ENCODE measurements around the gene CALD1.

The CALD1 gene

GRCh38 chr7:134995239-134996096 lies 216.0 kb downstream of the CALD1 start:
- Histone ChIP-seq H3K9me3 (replicated peaks in 1 of 11) (peaks cover 0 to 6% (median 0%) of the 10 kb centered on the region in 11 experiments; a peak in 1 of 22 replicates), H3K27me3 (no peaks in the 10 kb centered on the region), H3K36me3 (peaks cover 30 to 76% (median 43%) of the 10 kb centered on the region in 11 experiments; a peak in 21 of 22 replicates), H3K9ac (peak overlapping the region in 2 of 11 experiments; percentile 2 to 27; a peak in 1 of 22 replicates), H4K20me1 (no peaks in the 10 kb centered on the region), H3K4me3 (no peak overlapping the region), H3K4me2 (peak overlapping the region in 8 of 11 experiments; percentile 36 to 59 (median 44); a peak in 15 of 22 replicates), H3K27ac (peak overlapping the region in 5 of 11 experiments; percentile 20 to 61 (median 34); a peak in 6 of 22 replicates), H3K4me1 (peaks cover 0 to 22% (median 17%) of the 10 kb centered on the region in 10 experiments; a peak in 16 of 20 replicates)
- TF ChIP-seq Cebpa-rat (IDR thresholded peaks at IDR 0.05) = no peak

- Histone ChIP-seq H3K9me3 (replicated peaks in 1 of 11) (peaks cover 0 to 6% (median 0%) of the 10 kb centered on the region in 11 experiments; a peak in 1 of 22 replicates), H4K20me1 (no peaks in the 10 kb centered on the region), H3K4me3 (no peak overlapping the region), H3K4me2 (peak overlapping the region in 6 of 11 experiments; percentile 36 to 59 (median 48); a peak in 9 of 22 replicates), H3K36me3 (peaks cover 26 to 71% (median 42%) of the 10 kb centered on the region in 11 experiments; a peak in 21 of 22 replicates), H3K27me3 (no peaks in the 10 kb centered on the region), H3K27ac (peak overlapping the region in 3 of 11 experiments; percentile 8 to 61 (median 36); a peak in 5 of 22 replicates), H3K4me1 (peaks cover 0 to 22% (median 17%) of the 10 kb centered on the region in 10 experiments; a peak in 16 of 20 replicates), H3K9ac (no peak overlapping the region)
- no peak for TF ChIP-seq Cebpa-rat (IDR thresholded peaks at IDR 0.05)
Observed at GRCh38 chr7:134996097-134996550, 216.7 kb downstream of the CALD1 start.

- H3K27ac ChIP-seq = no peak overlapping the region
- no peaks in the 10 kb centered on the region for H4K20me1 ChIP-seq
- peaks cover 0 to 22% (median 16%) of the 10 kb centered on the region in 10 experiments; a peak in 16 of 20 replicates for H3K4me1 ChIP-seq
- peaks cover 21 to 62% (median 35%) of the 10 kb centered on the region in 11 experiments; a peak in 21 of 22 replicates for H3K36me3 ChIP-seq
- H3K4me2 ChIP-seq = no peak overlapping the region
- H3K4me3 ChIP-seq = no peak overlapping the region
- no peak overlapping the region for H3K9ac ChIP-seq
- peaks cover 0 to 6% (median 0%) of the 10 kb centered on the region in 11 experiments; a peak in 2 of 22 replicates for H3K9me3 ChIP-seq (replicated peaks in 1 of 11)
- no peak for TF ChIP-seq Cebpa-rat (IDR thresholded peaks at IDR 0.05)
- no peaks in the 10 kb centered on the region for H3K27me3 ChIP-seq
Observed at GRCh38 chr7:134997214-134997885, 217.9 kb downstream of the CALD1 start.

GRCh38 chr7:134999136-134999535 lies 219.7 kb downstream of the CALD1 start:
- Histone ChIP-seq H3K9ac (no peak overlapping the region), H3K4me3 (no peak overlapping the region), H3K9me3 (replicated peaks in 1 of 11) (peaks cover 0 to 6% (median 0%) of the 10 kb centered on the region in 11 experiments; a peak in 2 of 22 replicates), H3K36me3 (peaks cover 13 to 48% (median 25%) of the 10 kb centered on the region in 11 experiments; a peak in 20 of 22 replicates), H3K4me1 (peaks cover 0 to 22% (median 16%) of the 10 kb centered on the region in 10 experiments; a peak in 13 of 20 replicates), H4K20me1 (no peaks in the 10 kb centered on the region), H3K27ac (no peak overlapping the region), H3K27me3 (no peaks in the 10 kb centered on the region), H3K4me2 (no peak overlapping the region)
- TF ChIP-seq Cebpa-rat (IDR thresholded peaks at IDR 0.05) = no peak

- Histone ChIP-seq H3K9ac (no peak overlapping the region), H4K20me1 (no peaks in the 10 kb centered on the region), H3K27me3 (no peaks in the 10 kb centered on the region), H3K4me2 (no peak overlapping the region), H3K36me3 (peaks cover 0 to 28% (median 11%) of the 10 kb centered on the region in 11 experiments; a peak in 13 of 22 replicates), H3K27ac (no peak overlapping the region), H3K4me3 (no peak overlapping the region), H3K9me3 (replicated peaks in 1 of 11) (peaks cover 0 to 8% (median 0%) of the 10 kb centered on the region in 11 experiments; a peak in 6 of 22 replicates), H3K4me1 (no peaks in the 10 kb centered on the region; a peak in 1 of 20 replicates)
- TF ChIP-seq Cebpa-rat (IDR thresholded peaks at IDR 0.05) = no peak
Observed at GRCh38 chr7:135001390-135002165, 222.1 kb downstream of the CALD1 start.

- no peak overlapping the region for H3K27ac ChIP-seq
- no peaks in the 10 kb centered on the region for H4K20me1 ChIP-seq
- no peaks in the 10 kb centered on the region for H3K27me3 ChIP-seq
- no peaks in the 10 kb centered on the region for H3K36me3 ChIP-seq
- H3K4me2 ChIP-seq = no peak overlapping the region
- H3K9ac ChIP-seq = no peak overlapping the region
- TF ChIP-seq Cebpa-rat (IDR thresholded peaks at IDR 0.05) = no peak
- H3K9me3 ChIP-seq (replicated peaks in 1 of 11) = peaks cover 0 to 12% (median 5%) of the 10 kb centered on the region in 11 experiments; a peak in 8 of 22 replicates
- H3K4me1 ChIP-seq = no peaks in the 10 kb centered on the region
- H3K4me3 ChIP-seq = no peak overlapping the region
Observed at GRCh38 chr7:135012229-135012628, 232.8 kb downstream of the CALD1 start.

Data from BLaER1 treated with 17β-estradiol and CSF1 and Interleukin-3, amounts not matched to agents 10 nM and 100 nM (cell line).